Measurements from ENCODE around the gene PNMA8B. TPM values are rescaled to one million over a fixed set of nuclear protein-coding genes. Genes with fewer than 3 reads are reported as not detected.

The PNMA8B gene
- total RNA-seq, 1 experiment from 2014 or later, result 0.75 TPM

DNA sequence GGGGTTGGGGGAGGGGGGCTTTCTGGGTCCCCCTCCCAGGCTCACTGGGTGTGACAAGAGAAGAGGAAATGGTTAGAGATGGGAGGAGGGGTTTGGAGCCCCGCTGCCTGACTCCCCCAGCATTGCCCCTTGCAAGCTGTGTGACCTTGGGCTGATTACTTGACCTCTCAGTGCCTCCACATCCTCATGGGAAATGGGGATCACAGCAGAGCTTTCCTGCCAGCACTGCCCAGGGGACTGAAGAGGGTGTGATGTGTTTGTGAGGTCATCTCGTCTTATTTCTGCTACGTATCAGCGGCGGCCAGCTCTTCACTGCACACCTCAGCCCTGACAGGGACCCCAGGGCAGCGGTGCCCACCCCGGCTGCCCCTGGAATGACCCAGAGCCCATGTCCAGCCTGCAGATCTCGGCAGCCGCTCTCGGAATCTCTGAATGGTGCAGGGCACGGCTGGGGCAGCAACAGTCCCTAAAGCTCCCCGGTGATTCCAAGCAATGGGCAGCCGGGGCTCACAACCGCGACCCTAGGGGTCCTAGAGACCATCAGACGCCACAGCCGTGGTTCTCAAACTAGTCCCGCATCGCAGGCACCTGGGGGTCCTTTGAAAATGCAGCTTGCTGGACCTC lies 8.4 kb downstream of the PNMA8B start:
- CTCF ChIA-PET, result interaction anchor here (0.5 to 2.3 kb wide), 4 partner anchors 82 to 207 kb away, joined by 3 to 14 read pairs (median 3); no protein-coding TSS in a partner anchor
- DNase-seq (ENCODE audit: low spot score), result no peak
- H3K4me3 ChIP-seq (ENCODE audit: low read depth, low read length, poor library complexity, severe bottlenecking), result peak overlapping the region; percentile 37
- no TSS peak for BruUV-seq (replicated peaks)
- no peaks in the 10 kb centered on the region for H3K4me1 ChIP-seq (ENCODE audit: insufficient read depth, low read length, poor library complexity, severe bottlenecking)
- POLR2A ChIA-PET (ENCODE audit: low non-redundant PET), result no interaction called here
- no peak overlapping the region for H3K27ac ChIP-seq (ENCODE audit: low read depth, low read length, poor library complexity, severe bottlenecking)
- no peaks in the 10 kb centered on the region for H3K9me3 ChIP-seq (ENCODE audit: low read depth, low read length, poor library complexity, severe bottlenecking)
- H3K27me3 ChIP-seq (replicated peaks; ENCODE audit: insufficient read depth, low read depth, low read length, poor library complexity), result no peaks in the 10 kb centered on the region
- intact Hi-C loops (cut with micrococcal nuclease; ENCODE audit: unreplicated experiment), result loop anchor here (1.0 to 10.0 kb wide), 2 partner anchors 85 to 202 kb away; no protein-coding TSS in a partner anchor
- TF ChIP-seq CTCF (conservative IDR thresholded peaks at IDR 0.05; ENCODE audit: low read depth, low read length) (no peak), EZH2 (IDR thresholded peaks at IDR 0.05; ENCODE audit: borderline replicate concordance, low read depth, low read length, poor library complexity, severe bottlenecking) (no peak)
- H3K36me3 ChIP-seq (ENCODE audit: insufficient read depth, low read length, poor library complexity, severe bottlenecking), result no peaks in the 10 kb centered on the region

DNA sequence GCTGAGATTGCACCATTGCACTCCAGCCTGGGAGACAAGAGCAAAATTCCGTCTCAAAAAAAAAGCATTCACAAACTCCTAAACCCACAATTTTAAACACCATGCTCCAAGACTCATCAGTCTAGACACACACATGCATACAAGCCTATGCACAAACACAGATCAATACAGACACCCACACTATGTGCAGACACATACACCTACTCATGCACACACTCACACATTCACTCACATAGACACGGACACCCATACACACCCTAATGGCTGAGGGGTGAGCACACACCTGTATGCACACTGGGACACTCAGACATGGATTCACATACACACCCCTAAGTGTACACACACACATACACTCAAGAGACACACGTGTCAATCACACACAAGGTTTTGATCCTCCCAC lies 9.3 kb downstream of the PNMA8B start:
- no peak overlapping the region for H3K4me3 ChIP-seq (ENCODE audit: low read depth, low read length, poor library complexity, severe bottlenecking)
- POLR2A ChIA-PET (ENCODE audit: low non-redundant PET), result no interaction called here
- no peaks in the 10 kb centered on the region for H3K4me1 ChIP-seq (ENCODE audit: insufficient read depth, low read length, poor library complexity, severe bottlenecking)
- no peaks in the 10 kb centered on the region for H3K36me3 ChIP-seq (ENCODE audit: insufficient read depth, low read length, poor library complexity, severe bottlenecking)
- no peak for DNase-seq (ENCODE audit: low spot score)
- no peaks in the 10 kb centered on the region for H3K9me3 ChIP-seq (ENCODE audit: low read depth, low read length, poor library complexity, severe bottlenecking)
- no peaks in the 10 kb centered on the region for H3K27me3 ChIP-seq (replicated peaks; ENCODE audit: insufficient read depth, low read depth, low read length, poor library complexity)
- no peak overlapping the region for H3K27ac ChIP-seq (ENCODE audit: low read depth, low read length, poor library complexity, severe bottlenecking)
- TF ChIP-seq EZH2 (IDR thresholded peaks at IDR 0.05; ENCODE audit: borderline replicate concordance, low read depth, low read length, poor library complexity, severe bottlenecking), result no peak
- TF ChIP-seq CTCF (conservative IDR thresholded peaks at IDR 0.05; ENCODE audit: low read depth, low read length), result no peak
- no TSS peak for BruUV-seq (replicated peaks)
- intact Hi-C loops (cut with micrococcal nuclease; ENCODE audit: unreplicated experiment), result loop anchor here (10.0 kb wide), 1 partner anchor 202 kb away; no protein-coding TSS in a partner anchor
- CTCF ChIA-PET, result no interaction called here

DNA sequence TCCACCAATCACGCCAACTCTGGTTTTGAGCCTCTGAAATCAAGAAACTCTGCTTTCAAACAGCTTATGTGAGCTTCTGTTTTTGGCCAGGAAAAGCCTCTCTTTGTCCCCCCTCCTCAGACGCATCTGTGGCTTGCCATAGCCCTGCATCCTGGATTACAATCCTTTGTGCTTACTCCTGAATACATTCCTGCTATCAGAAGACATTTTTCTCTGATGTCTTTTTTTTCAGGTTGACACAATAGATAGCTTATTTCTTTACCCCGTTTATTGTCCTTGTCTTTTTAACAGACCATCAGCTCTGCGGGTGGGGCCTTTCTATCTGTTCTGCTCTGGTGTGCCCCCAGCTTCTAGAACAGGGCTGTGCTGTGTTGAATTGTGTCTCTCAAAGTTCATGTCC lies 11.0 kb downstream of the PNMA8B start:
- no peaks in the 10 kb centered on the region for H3K9me3 ChIP-seq (ENCODE audit: low read depth, low read length, poor library complexity, severe bottlenecking)
- CTCF ChIA-PET, result no interaction called here
- H3K27ac ChIP-seq (ENCODE audit: low read depth, low read length, poor library complexity, severe bottlenecking), result no peak overlapping the region
- TF ChIP-seq EZH2 (IDR thresholded peaks at IDR 0.05; ENCODE audit: borderline replicate concordance, low read depth, low read length, poor library complexity, severe bottlenecking) (no peak), CTCF (conservative IDR thresholded peaks at IDR 0.05; ENCODE audit: low read depth, low read length) (no peak)
- intact Hi-C loops (cut with micrococcal nuclease; ENCODE audit: unreplicated experiment), result loop anchor here (10.0 kb wide), 1 partner anchor 200 kb away; no protein-coding TSS in a partner anchor
- BruUV-seq (replicated peaks), result no TSS peak
- no peak for DNase-seq (ENCODE audit: low spot score)
- H3K36me3 ChIP-seq (ENCODE audit: insufficient read depth, low read length, poor library complexity, severe bottlenecking), result no peaks in the 10 kb centered on the region
- H3K4me1 ChIP-seq (ENCODE audit: insufficient read depth, low read length, poor library complexity, severe bottlenecking), result peaks cover 4% of the 10 kb centered on the region
- POLR2A ChIA-PET (ENCODE audit: low non-redundant PET), result no interaction called here
- no peaks in the 10 kb centered on the region for H3K27me3 ChIP-seq (replicated peaks; ENCODE audit: insufficient read depth, low read depth, low read length, poor library complexity)
- no peak overlapping the region for H3K4me3 ChIP-seq (ENCODE audit: low read depth, low read length, poor library complexity, severe bottlenecking)
